Suprapubic skin (tissue), 3 donors: ENCODE measurements around the gene TNFAIP2.

Source experiments
- POLR2A ChIP-seq, 2 donors: fragments of 450-650 bp; IDR thresholded peaks; one replicate each; pipeline ENCODE4 v1.6.1; 2017; ENCODE audit warnings: antibody characterized with exemption in 2 of 2, mild to moderate bottlenecking in 2 of 2, moderate library complexity in 2 of 2
- TF ChIP-seq, protein P1 (sequence below), 2 donors: fragments of 200-600 bp in 1 of 2; fragments of 450-650 bp in 1 of 2; sonication (generic) in 1 of 2; IDR thresholded peaks; one replicate each; pipeline ENCODE4 v1.5.1; 2016 to 2019; ENCODE audit warnings: antibody characterized with exemption in 2 of 2, mild to moderate bottlenecking in 1 of 2, moderate library complexity in 1 of 2

- TF ChIP-seq, protein P1, sequence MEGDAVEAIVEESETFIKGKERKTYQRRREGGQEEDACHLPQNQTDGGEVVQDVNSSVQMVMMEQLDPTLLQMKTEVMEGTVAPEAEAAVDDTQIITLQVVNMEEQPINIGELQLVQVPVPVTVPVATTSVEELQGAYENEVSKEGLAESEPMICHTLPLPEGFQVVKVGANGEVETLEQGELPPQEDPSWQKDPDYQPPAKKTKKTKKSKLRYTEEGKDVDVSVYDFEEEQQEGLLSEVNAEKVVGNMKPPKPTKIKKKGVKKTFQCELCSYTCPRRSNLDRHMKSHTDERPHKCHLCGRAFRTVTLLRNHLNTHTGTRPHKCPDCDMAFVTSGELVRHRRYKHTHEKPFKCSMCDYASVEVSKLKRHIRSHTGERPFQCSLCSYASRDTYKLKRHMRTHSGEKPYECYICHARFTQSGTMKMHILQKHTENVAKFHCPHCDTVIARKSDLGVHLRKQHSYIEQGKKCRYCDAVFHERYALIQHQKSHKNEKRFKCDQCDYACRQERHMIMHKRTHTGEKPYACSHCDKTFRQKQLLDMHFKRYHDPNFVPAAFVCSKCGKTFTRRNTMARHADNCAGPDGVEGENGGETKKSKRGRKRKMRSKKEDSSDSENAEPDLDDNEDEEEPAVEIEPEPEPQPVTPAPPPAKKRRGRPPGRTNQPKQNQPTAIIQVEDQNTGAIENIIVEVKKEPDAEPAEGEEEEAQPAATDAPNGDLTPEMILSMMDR (IDR thresholded peaks at IDR 0.05) = no peak
- TF ChIP-seq POLR2A (IDR thresholded peaks at IDR 0.05) = no peak
Measured at GRCh38 chr14:103078860-103079587, 44.2 kb upstream of the TNFAIP2 start.
